Transverse colon (tissue), 4 donors: ENCODE data around the gene SMIM3.
"Not testable (repeated sequence)": the region's sequence is repeated elsewhere in the genome, so short reads cannot be mapped to it uniquely, and the experiment has no call there.

ENCODE experiments used
- EP300 ChIP-seq: sonication (generic); formaldehyde crosslinking; IDR thresholded peaks from one replicate; pipeline ENCODE4 v1.6.1; 2017; ENCODE audit warnings: antibody characterized with exemption, low read depth
- POLR2A ChIP-seq: fragments of 450-650 bp; IDR thresholded peaks from one replicate; pipeline ENCODE4 v1.6.1; 2016; ENCODE audit warnings: antibody characterized with exemption, mild to moderate bottlenecking, moderate library complexity
- POLR2AphosphoS5 ChIP-seq, 3 donors: sonication (generic); formaldehyde crosslinking; IDR thresholded peaks; one replicate each; pipeline ENCODE4 v1.6.1; 2016; ENCODE audit warnings: antibody characterized with exemption in 3 of 3
- TF ChIP-seq, protein P1 (sequence below), 5 experiments: fragments of 200-600 bp in 3 of 5; fragments of 450-650 bp in 2 of 5; sonication (generic) in 3 of 5; IDR thresholded peaks; 1 replicate in 2 of 5; 2 replicates in 3 of 5; pipeline ENCODE4 v1.5.1; 2016 to 2017; ENCODE audit warnings: antibody characterized with exemption in 5 of 5, inconsistent platforms in 3 of 5, mild to moderate bottlenecking in 2 of 5, moderate library complexity in 1 of 5

DNA sequence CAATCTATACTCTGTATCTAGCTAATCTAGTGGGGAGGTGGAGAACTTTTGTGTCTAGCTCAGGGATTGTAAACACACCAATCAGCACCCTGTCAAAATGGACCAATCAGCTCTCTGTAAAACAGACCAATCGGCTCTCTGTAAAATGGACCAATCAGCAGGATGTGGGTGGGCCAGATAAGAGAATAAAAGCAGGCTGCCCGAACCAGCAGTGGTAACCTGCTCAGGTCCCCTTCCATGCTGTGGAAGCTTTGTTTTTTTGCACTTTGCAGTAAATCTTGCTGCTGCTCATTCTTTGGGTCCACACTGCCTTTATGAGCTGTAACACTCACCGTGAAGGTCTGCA lies 67.7 kb downstream of the SMIM3 start, which contains the start of gene IRGM:
- TF ChIP-seq, protein P1, sequence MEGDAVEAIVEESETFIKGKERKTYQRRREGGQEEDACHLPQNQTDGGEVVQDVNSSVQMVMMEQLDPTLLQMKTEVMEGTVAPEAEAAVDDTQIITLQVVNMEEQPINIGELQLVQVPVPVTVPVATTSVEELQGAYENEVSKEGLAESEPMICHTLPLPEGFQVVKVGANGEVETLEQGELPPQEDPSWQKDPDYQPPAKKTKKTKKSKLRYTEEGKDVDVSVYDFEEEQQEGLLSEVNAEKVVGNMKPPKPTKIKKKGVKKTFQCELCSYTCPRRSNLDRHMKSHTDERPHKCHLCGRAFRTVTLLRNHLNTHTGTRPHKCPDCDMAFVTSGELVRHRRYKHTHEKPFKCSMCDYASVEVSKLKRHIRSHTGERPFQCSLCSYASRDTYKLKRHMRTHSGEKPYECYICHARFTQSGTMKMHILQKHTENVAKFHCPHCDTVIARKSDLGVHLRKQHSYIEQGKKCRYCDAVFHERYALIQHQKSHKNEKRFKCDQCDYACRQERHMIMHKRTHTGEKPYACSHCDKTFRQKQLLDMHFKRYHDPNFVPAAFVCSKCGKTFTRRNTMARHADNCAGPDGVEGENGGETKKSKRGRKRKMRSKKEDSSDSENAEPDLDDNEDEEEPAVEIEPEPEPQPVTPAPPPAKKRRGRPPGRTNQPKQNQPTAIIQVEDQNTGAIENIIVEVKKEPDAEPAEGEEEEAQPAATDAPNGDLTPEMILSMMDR (IDR thresholded peaks at IDR 0.05) = not testable (repeated sequence)
- TF ChIP-seq POLR2A; POLR2AphosphoS5 (IDR thresholded peaks at IDR 0.05); EP300: not testable (repeated sequence)
